B cell (primary cell): ENCODE data around the gene NFIB.

ENCODE experiments used
- EZH2 ChIP-seq: IDR thresholded peaks from 2 replicates; pipeline ENCODE4 v1.6.1; 2012; ENCODE audit warnings: borderline replicate concordance, low read depth, mild to moderate bottlenecking, moderate library complexity, low read length; ENCODE audit not compliant: insufficient read depth, poor library complexity, severe bottlenecking
- TF ChIP-seq, protein P1 (sequence below): fragments of 200-600 bp; IDR thresholded peaks from one replicate; pipeline ENCODE4 v1.8.0; 2022; ENCODE audit warnings: antibody characterized with exemption, mild to moderate bottlenecking

DNA sequence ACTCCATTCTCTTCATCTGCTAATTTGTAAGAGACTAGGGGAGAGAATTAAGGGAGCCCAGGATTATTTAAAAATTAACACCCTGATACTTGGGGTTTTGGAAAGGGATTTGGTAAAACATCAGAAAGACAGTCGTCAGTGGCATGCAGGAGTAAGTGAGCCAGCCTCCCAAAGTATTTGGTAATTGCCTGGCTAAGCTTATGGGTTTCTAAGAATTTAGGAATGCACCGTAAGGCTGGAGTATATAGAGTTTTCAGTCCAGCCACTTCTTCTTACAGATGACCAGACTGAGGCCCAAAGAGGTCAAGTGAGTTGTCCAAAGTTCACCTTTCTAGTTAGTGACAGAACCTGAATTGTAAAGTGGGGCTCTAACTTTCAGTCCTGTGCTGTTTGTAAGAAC lies 25.8 kb upstream of the NFIB start:
- TF ChIP-seq, protein P1, sequence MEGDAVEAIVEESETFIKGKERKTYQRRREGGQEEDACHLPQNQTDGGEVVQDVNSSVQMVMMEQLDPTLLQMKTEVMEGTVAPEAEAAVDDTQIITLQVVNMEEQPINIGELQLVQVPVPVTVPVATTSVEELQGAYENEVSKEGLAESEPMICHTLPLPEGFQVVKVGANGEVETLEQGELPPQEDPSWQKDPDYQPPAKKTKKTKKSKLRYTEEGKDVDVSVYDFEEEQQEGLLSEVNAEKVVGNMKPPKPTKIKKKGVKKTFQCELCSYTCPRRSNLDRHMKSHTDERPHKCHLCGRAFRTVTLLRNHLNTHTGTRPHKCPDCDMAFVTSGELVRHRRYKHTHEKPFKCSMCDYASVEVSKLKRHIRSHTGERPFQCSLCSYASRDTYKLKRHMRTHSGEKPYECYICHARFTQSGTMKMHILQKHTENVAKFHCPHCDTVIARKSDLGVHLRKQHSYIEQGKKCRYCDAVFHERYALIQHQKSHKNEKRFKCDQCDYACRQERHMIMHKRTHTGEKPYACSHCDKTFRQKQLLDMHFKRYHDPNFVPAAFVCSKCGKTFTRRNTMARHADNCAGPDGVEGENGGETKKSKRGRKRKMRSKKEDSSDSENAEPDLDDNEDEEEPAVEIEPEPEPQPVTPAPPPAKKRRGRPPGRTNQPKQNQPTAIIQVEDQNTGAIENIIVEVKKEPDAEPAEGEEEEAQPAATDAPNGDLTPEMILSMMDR = no peak
- no peak for TF ChIP-seq EZH2
